HL-60 (cell line): ENCODE measurements around the gene QRICH1.

Experiments
- GABPA ChIP-seq: IDR thresholded peaks from 2 replicates; pipeline ENCODE4 v1.6.1; 2012; ENCODE audit warnings: low read depth
- POLR2AphosphoS5 ChIP-seq: IDR thresholded peaks from 2 replicates; pipeline ENCODE4 v1.6.1; 2012; ENCODE audit warnings: low read depth
- TF ChIP-seq, protein P1 (sequence below): IDR thresholded peaks from one replicate; pipeline ENCODE4 v1.5.1; 2011; ENCODE audit warnings: low read length, control low read depth, inconsistent platforms; ENCODE audit not compliant: insufficient read depth
- TF ChIP-seq, protein P2 (sequence below): IDR thresholded peaks from 2 replicates; pipeline ENCODE4 v1.6.1; 2012; ENCODE audit warnings: low read depth; ENCODE audit not compliant: insufficient replicate concordance

DNA sequence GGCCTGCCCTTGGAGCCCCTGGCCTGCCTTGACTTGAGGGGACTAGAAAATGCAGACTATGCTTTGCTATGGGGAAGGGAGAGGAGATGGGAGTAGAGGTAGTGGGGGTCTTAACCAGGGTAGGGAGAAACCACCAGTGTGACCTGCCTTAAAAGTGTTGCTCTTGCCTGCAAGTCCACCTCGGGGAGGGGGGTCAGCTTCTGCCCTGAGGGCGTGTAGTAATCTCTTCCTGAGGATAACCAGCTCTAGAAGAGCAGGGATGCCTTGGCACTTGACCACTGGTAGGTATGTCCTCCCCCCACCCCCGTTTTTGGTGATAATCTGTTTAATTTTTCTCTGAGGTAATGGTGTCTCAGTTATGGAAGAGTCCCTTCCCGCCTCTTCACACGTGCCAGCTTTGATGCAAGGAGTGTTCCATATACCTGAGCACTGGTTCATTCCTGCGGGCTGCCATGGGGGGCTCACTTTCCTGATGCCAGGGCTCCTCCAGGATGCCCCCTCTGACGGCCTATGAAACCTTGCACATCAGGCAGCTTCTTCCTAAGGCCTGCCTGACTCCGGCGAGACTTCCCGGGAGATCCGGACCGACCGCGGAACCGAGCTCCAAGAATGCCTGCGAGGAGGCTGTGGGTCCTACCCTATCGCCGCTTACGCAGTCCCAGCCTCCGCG, 104.6 kb downstream of the QRICH1 start:
- TF ChIP-seq, protein P1, sequence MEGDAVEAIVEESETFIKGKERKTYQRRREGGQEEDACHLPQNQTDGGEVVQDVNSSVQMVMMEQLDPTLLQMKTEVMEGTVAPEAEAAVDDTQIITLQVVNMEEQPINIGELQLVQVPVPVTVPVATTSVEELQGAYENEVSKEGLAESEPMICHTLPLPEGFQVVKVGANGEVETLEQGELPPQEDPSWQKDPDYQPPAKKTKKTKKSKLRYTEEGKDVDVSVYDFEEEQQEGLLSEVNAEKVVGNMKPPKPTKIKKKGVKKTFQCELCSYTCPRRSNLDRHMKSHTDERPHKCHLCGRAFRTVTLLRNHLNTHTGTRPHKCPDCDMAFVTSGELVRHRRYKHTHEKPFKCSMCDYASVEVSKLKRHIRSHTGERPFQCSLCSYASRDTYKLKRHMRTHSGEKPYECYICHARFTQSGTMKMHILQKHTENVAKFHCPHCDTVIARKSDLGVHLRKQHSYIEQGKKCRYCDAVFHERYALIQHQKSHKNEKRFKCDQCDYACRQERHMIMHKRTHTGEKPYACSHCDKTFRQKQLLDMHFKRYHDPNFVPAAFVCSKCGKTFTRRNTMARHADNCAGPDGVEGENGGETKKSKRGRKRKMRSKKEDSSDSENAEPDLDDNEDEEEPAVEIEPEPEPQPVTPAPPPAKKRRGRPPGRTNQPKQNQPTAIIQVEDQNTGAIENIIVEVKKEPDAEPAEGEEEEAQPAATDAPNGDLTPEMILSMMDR: no peak
- TF ChIP-seq, protein P2, sequence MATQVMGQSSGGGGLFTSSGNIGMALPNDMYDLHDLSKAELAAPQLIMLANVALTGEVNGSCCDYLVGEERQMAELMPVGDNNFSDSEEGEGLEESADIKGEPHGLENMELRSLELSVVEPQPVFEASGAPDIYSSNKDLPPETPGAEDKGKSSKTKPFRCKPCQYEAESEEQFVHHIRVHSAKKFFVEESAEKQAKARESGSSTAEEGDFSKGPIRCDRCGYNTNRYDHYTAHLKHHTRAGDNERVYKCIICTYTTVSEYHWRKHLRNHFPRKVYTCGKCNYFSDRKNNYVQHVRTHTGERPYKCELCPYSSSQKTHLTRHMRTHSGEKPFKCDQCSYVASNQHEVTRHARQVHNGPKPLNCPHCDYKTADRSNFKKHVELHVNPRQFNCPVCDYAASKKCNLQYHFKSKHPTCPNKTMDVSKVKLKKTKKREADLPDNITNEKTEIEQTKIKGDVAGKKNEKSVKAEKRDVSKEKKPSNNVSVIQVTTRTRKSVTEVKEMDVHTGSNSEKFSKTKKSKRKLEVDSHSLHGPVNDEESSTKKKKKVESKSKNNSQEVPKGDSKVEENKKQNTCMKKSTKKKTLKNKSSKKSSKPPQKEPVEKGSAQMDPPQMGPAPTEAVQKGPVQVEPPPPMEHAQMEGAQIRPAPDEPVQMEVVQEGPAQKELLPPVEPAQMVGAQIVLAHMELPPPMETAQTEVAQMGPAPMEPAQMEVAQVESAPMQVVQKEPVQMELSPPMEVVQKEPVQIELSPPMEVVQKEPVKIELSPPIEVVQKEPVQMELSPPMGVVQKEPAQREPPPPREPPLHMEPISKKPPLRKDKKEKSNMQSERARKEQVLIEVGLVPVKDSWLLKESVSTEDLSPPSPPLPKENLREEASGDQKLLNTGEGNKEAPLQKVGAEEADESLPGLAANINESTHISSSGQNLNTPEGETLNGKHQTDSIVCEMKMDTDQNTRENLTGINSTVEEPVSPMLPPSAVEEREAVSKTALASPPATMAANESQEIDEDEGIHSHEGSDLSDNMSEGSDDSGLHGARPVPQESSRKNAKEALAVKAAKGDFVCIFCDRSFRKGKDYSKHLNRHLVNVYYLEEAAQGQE: no peak
- TF ChIP-seq POLR2AphosphoS5: no peak
- no peak for TF ChIP-seq GABPA
